H54 (cell line): ENCODE measurements around the gene GRIK2.

ENCODE experiments used
- DNase-seq: peaks from one replicate; pipeline ENCODE4 v3.0.0; 2011; ENCODE audit warnings: low spot score, mixed read lengths; ENCODE audit not compliant: insufficient read length
- FAIRE-seq: peaks from 3 replicates; lab custom pipeline; 2011; peaks lifted over from hg19 to GRCh38; lab: Jason Lieb, UNC
- POLR2A ChIP-seq: IDR thresholded peaks from 2 replicates; pipeline ENCODE4 v1.6.1; 2011; ENCODE audit warnings: low read depth, mild to moderate bottlenecking, low read length

The GRIK2 gene

GRCh38 chr6:101413773-101414172 is 20.3 kb downstream of the GRIK2 start:
- TF ChIP-seq POLR2A, result no peak
- FAIRE-seq (no peak), DNase-seq (no peak)

DNA sequence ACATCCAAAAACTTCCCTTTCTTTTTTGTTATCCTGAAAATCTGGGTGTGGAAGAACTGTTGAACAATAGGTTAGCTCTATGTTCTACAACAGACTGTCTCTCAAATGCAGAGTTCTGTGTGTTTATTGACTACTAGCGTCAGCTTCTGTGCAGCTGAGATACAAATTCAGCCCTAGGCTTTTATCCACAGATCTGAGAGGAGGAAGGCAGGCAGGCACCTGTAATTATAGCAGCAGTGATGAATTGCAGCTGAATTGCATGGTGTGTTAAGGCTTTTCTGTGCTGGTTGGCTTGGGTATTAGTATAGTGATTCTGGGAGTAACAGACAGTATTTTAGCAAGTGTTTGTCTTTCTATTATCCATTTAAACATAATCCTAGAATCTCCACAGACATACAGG is 24.4 kb downstream of the GRIK2 start:
- no peak for FAIRE-seq
- no peak for TF ChIP-seq POLR2A

DNA sequence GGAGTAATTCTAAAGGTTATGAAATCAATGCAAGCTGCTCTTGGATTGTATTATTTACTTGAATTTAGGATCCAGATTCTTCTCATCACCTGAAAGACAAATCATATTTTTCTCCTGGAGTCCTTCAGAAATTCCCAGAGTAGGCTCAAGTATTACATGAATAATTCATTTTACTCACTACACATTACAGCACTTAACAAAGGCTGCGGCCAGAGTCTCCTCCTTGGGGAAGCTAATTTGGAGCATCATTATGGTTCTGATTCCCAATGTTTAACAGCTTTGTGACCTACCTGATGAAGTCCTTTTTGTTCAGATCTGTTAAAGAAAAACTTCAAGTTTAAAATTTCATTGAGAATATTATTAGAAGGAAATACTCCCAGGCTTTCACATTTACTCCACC is 28.7 kb downstream of the GRIK2 start:
- DNase-seq, result no peak
- no peak for FAIRE-seq
- no peak for TF ChIP-seq POLR2A

More for the DNA sequence above, 24.4 kb downstream of the GRIK2 start:
- DNase-seq, result no peak

DNA sequence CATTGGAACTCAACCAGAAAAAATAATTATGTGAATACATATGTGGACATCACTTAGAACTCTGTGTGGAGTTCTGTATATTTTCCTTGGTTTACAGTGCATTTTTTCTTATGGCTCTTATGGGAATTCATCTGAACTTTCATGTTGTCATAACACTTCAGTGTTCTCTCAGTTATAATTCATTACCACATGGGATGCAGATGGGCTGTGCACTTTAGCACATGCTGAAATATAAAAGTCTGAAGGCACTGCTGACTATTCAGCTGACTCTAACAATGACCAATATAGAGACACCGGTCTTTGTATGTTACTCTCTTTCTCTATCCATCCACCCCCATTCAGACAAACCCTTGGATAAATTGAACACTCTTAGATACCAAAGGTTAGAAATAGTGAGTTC is 29.3 kb downstream of the GRIK2 start:
- no peak for TF ChIP-seq POLR2A
- DNase-seq, result no peak
- no peak for FAIRE-seq

DNA sequence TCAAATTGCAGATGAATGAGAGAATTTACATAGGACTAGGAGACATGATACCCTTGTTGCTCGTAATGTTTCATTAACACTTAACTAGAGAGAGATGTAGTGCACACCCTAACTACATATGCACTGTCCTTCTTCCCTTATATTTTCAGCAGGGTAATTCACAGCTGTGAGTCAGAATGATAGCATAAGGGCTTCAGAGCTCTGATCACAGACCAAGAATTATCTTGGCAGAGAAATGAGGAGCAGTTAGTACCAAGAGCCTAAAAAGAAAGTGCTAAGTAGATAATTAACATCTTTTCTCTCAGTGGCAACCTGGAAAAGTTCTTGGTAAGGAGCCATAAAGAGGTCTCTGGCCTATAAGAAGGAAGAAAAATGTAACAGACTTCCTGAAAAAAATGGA is 35.8 kb downstream of the GRIK2 start:
- TF ChIP-seq POLR2A, result no peak
- FAIRE-seq, result no peak
- no peak for DNase-seq

- DNase-seq (no peak), FAIRE-seq (no peak)
- no peak for TF ChIP-seq POLR2A
Observed at GRCh38 chr6:101429845-101430244, 36.3 kb downstream of the GRIK2 start.

- DNase-seq (no peak), FAIRE-seq (no peak)
Observed at GRCh38 chr6:101433141-101433540, 39.6 kb downstream of the GRIK2 start.

GRCh38 chr6:101434601-101435000 is 41.1 kb downstream of the GRIK2 start:
- no peak for TF ChIP-seq POLR2A
- FAIRE-seq, result no peak

More at GRCh38 chr6:101433141-101433540, 39.6 kb downstream of the GRIK2 start:
- TF ChIP-seq POLR2A, result no peak

GRCh38 chr6:101435038-101435437 is 41.5 kb downstream of the GRIK2 start:
- TF ChIP-seq POLR2A, result no peak
- no peak for FAIRE-seq
- no peak for DNase-seq

More at GRCh38 chr6:101434601-101435000, 41.1 kb downstream of the GRIK2 start:
- DNase-seq, result no peak

DNA sequence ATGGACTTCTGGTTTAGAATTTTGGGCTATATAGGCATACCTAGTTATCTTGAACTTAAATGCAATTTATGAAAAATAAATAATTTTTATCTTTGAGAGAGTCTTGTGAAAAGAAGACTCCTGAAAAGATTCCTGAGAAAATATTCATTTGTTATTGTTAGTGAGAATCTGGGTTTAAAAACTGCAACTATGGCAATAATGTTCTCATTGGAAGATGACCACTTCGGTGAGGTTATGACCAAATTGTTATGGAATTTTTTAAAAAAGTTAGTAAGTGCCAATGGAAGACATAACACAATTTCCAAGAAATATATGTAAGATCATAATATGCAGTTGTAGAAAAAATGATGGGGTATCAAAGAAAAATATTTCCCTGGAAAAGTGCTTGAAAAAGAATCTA is 46.3 kb downstream of the GRIK2 start:
- no peak for DNase-seq
- no peak for TF ChIP-seq POLR2A
- no peak for FAIRE-seq

DNA sequence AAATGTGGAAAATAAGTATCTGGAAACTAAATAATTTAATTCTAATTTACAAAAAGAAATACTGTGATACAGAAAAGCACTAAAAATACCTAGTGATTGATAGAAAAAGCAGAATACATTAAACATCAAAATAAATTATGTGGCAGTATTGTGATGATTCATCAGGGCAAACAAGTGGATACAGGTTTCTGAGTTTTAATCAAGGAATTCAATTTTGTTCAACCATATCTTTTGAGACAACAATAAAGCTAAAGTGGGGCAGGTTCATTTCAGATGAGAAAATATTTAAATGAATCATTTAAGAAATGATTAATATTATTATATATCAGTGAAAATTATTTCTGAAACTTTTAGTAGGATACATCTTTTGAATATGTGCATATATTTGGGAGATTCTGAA is 49.8 kb downstream of the GRIK2 start:
- FAIRE-seq (no peak), DNase-seq (no peak)
- no peak for TF ChIP-seq POLR2A

DNA sequence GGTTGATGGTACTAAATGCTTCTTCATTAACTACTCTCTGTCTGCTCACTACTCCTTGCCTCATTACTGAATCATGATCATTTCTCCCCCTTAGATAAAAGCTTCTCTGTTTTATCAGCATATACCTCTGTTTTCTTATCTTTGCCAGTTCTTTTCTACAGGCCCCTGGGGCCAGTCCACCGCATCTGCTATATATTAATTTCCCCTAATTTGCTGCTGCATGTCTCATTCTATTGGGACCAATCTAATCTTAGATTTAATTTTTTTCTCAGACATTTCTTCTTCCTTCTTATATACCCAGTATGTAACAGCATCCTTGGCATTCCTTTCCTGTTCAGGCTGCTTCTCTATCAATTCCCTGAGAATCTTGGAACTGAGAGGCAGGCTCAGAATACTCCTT is 51.2 kb downstream of the GRIK2 start:
- no peak for TF ChIP-seq POLR2A
- DNase-seq (no peak), FAIRE-seq (no peak)

DNA sequence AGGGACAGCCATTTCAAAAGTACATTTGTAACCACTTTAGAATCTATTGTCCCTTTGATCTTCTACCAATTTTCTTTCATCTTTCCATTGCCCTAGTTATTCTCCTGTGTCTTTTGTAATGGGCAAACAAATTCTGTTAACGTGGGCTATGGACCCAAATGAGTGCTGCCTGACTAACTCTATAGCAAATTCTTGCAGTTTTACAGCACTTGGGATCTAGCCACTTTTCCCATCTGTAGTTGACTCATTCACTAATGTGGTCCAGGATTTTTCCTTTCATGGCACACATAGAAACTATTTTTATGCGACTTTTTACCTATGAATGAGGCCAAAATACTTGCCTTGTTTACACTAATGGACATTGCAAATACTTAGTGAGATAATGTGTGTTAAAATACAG is 52.0 kb downstream of the GRIK2 start:
- TF ChIP-seq POLR2A, result no peak
- FAIRE-seq (no peak), DNase-seq (no peak)

DNA sequence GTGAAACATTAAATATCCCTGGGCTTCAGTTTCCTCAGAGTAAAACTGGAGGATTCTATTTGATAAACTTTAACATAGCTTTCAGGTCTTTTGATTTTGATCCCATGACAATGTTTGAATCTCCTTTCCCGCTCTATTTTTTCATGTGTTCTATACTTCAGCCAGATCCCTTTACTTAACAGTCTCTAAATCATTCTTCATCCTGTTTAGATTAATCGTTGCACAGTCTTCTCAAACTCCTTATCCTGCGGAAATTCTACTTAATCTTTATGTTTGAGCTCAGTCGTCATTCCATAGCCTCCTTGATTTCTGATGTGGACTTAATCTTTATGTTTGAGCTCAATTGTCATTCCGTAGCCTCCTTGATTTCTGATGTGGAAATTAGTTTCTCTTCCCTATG is 57.4 kb downstream of the GRIK2 start:
- no peak for DNase-seq
- TF ChIP-seq POLR2A, result no peak
- FAIRE-seq, result no peak

DNA sequence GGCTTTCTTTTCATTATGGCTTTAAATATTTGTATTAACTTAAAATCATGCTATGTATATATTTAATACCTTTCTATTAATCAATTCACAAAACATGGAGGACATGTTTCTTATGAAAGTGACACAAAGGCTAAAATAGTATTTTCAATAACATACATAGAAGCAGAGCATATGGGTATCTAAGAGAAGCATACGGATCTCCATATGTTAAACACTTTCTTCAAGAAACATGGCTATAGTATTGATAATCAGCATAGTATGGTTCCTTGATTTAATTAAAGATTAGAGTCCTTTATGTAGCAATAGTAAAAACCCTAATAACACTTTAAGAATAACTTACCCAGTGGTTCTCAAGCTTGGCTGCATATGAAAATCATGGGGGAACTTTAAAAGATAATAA is 58.5 kb downstream of the GRIK2 start:
- no peak for TF ChIP-seq POLR2A
- DNase-seq, result no peak
- no peak for FAIRE-seq

DNA sequence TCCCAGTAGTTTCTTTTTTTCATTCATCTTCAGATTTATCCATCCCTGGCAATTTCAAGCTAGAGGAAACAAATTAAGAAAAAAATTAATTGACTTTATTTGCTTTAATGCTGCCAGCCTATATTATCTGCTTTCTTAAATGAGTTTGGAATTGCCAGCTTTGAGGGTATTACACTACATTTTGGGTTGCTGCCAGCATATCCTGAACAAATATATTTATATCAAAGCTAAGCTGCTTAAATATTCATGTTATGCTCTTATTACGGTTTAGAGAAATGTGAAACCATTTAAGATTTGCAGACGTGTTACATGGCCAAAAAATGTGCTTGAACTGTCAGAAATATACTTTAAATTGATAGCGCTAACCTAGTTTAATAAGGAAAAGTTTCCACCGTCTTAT is 59.7 kb downstream of the GRIK2 start:
- DNase-seq, result no peak
- TF ChIP-seq POLR2A, result no peak
- no peak for FAIRE-seq

- DNase-seq (no peak), FAIRE-seq (no peak)
- no peak for TF ChIP-seq POLR2A
Observed at GRCh38 chr6:101454106-101454676, 60.7 kb downstream of the GRIK2 start.
